ENCODE data around the gene SPAG17. TPM values are rescaled to one million over a fixed set of nuclear protein-coding genes. Genes with fewer than 3 reads are reported as not detected.

Gene SPAG17
- total RNA-seq, 1 donor from 2014 or later = 1.6 TPM

DNA sequence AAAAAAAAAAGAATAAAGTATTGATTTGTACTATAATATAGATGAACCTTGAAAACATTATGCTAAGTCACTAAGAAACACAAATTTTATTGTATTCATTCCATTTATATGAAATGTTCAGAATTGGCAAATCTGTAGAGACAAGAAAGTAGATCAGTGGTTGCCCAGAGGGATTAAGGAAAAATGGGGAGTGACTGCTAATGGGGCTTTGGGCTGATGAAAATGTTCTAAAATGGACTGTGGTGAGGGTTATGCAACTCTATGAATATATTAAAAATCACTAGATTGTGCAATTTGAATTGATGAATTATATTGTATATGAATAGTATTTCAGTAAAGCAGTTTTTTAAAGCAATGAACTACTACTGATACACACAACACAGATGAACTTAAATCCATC is 265.7 kb downstream of the SPAG17 start:
- Mint-ChIP-seq H3K27me3 (ENCODE audit: insufficient read depth, low read depth) (no peaks in the 10 kb centered on the region), H3K4me1 (no peaks in the 10 kb centered on the region), H3K4me3 (no peak overlapping the region), H3K36me3 (peaks cover 22% of the 10 kb centered on the region), H3K27ac (no peak overlapping the region), H3K9me3 (no peaks in the 10 kb centered on the region)
- H3F3A ChIP-seq (ENCODE audit: low read depth) = no peaks in the 10 kb centered on the region
- H3K79me2 ChIP-seq (ENCODE audit: low read depth) = peaks cover 17% of the 10 kb centered on the region
- peaks cover 21% of the 10 kb centered on the region for H3K36me3 ChIP-seq
- DNase-seq (ENCODE audit: low spot score) = no peak
- H3K4me2 ChIP-seq = no peak overlapping the region
- TF ChIP-seq EZH2 (IDR thresholded peaks at IDR 0.05) = no peak
- TF ChIP-seq, protein P1, sequence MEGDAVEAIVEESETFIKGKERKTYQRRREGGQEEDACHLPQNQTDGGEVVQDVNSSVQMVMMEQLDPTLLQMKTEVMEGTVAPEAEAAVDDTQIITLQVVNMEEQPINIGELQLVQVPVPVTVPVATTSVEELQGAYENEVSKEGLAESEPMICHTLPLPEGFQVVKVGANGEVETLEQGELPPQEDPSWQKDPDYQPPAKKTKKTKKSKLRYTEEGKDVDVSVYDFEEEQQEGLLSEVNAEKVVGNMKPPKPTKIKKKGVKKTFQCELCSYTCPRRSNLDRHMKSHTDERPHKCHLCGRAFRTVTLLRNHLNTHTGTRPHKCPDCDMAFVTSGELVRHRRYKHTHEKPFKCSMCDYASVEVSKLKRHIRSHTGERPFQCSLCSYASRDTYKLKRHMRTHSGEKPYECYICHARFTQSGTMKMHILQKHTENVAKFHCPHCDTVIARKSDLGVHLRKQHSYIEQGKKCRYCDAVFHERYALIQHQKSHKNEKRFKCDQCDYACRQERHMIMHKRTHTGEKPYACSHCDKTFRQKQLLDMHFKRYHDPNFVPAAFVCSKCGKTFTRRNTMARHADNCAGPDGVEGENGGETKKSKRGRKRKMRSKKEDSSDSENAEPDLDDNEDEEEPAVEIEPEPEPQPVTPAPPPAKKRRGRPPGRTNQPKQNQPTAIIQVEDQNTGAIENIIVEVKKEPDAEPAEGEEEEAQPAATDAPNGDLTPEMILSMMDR (IDR thresholded peaks at IDR 0.05) = no peak
- no peak for TF ChIP-seq EZH2phosphoT487 (IDR thresholded peaks at IDR 0.05)
- H3K27ac ChIP-seq = no peak overlapping the region
- no peaks in the 10 kb centered on the region for H3K27me3 ChIP-seq
- peaks cover 5% of the 10 kb centered on the region for H4K20me1 ChIP-seq (ENCODE audit: low read depth)
- no peak overlapping the region for H3K4me3 ChIP-seq
- no peaks in the 10 kb centered on the region for H3K4me1 ChIP-seq
- no peak overlapping the region for H2AFZ ChIP-seq (replicated peaks)
- no peak overlapping the region for H3K9ac ChIP-seq
- no peaks in the 10 kb centered on the region for H3K9me3 ChIP-seq (ENCODE audit: low read depth)

GRCh38 chr1:117911051-117911450 is 274.0 kb downstream of the SPAG17 start:
- Histone ChIP-seq H3K79me2 (ENCODE audit: low read depth) (no peaks in the 10 kb centered on the region), H3K27ac (no peak overlapping the region), H3K4me3 (no peak overlapping the region), H3K36me3 (peaks cover 4% of the 10 kb centered on the region), H3K4me2 (no peak overlapping the region), H3K27me3 (no peaks in the 10 kb centered on the region), H3F3A (ENCODE audit: low read depth) (no peaks in the 10 kb centered on the region), H2AFZ (replicated peaks) (no peak overlapping the region), H3K4me1 (no peaks in the 10 kb centered on the region), H4K20me1 (ENCODE audit: low read depth) (no peaks in the 10 kb centered on the region), H3K9me3 (ENCODE audit: low read depth) (no peaks in the 10 kb centered on the region), H3K9ac (no peak overlapping the region)
- TF ChIP-seq EZH2phosphoT487 (IDR thresholded peaks at IDR 0.05) (no peak), EZH2 (IDR thresholded peaks at IDR 0.05) (no peak)
- TF ChIP-seq, protein P1 (IDR thresholded peaks at IDR 0.05) = no peak
- no peaks in the 10 kb centered on the region for H3K27me3 Mint-ChIP-seq (ENCODE audit: insufficient read depth, low read depth)
- no peak for DNase-seq (ENCODE audit: low spot score)
- no peak overlapping the region for H3K4me3 Mint-ChIP-seq
- H3K27ac Mint-ChIP-seq = no peak overlapping the region
- peaks cover 13% of the 10 kb centered on the region for H3K36me3 Mint-ChIP-seq
- H3K9me3 Mint-ChIP-seq = no peaks in the 10 kb centered on the region
- no peaks in the 10 kb centered on the region for H3K4me1 Mint-ChIP-seq

DNA sequence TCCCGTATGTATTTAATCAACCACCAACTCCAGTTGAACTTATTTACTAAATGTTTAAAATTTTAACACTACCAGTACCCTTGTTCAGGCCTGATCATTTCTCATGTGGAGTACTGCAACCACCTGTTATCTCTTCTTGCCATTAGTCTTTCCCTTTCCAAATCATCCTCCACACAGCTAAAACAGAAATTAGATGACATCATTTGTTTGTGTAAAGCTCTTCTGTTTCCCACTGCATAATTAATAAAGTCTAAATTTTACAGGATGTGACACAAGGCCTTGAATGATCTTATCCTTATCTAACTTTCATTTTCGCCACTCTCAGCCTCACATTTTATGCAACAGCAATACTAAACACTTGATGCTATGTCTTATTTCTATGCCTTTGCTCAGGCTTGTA is 280.0 kb downstream of the SPAG17 start:
- no peak overlapping the region for H3K27ac Mint-ChIP-seq
- H3K4me3 ChIP-seq = no peak overlapping the region
- H3K36me3 Mint-ChIP-seq = peaks cover 24% of the 10 kb centered on the region

More for the DNA sequence above, 280.0 kb downstream of the SPAG17 start:
- Histone ChIP-seq H3K4me1 (no peaks in the 10 kb centered on the region), H2AFZ (replicated peaks) (no peak overlapping the region), H4K20me1 (ENCODE audit: low read depth) (no peaks in the 10 kb centered on the region), H3K9me3 (ENCODE audit: low read depth) (no peaks in the 10 kb centered on the region), H3K4me2 (no peak overlapping the region), H3K79me2 (ENCODE audit: low read depth) (no peaks in the 10 kb centered on the region), H3K9ac (no peak overlapping the region), H3K27ac (no peak overlapping the region), H3K27me3 (no peaks in the 10 kb centered on the region), H3K36me3 (no peaks in the 10 kb centered on the region), H3F3A (ENCODE audit: low read depth) (no peaks in the 10 kb centered on the region)
- Mint-ChIP-seq H3K9me3 (no peaks in the 10 kb centered on the region), H3K27me3 (ENCODE audit: insufficient read depth, low read depth) (no peaks in the 10 kb centered on the region), H3K4me1 (no peaks in the 10 kb centered on the region), H3K4me3 (no peak overlapping the region)
- TF ChIP-seq EZH2phosphoT487 (IDR thresholded peaks at IDR 0.05) = no peak
- no peak for TF ChIP-seq EZH2 (IDR thresholded peaks at IDR 0.05)
- TF ChIP-seq, protein P1 (IDR thresholded peaks at IDR 0.05) = no peak
- no peak for DNase-seq (ENCODE audit: low spot score)
